Stimulated activated CD4-positive, alpha-beta T cell treated with anti-CD3 and anti-CD28 coated beads, Interleukin-2, amount 100 ng/mL, for 4 hours (primary cell): ENCODE data around the gene PNPO.

Source experiments
- DNase-seq: peaks from one replicate; pipeline ENCODE4 v3.0.0-alpha.2; 2020; ENCODE audit warnings: low read depth

The PNPO gene

GRCh38 chr17:47949946-47950345 lies 8.6 kb downstream of the PNPO start:
- DNase-seq = no peak

- DNase-seq = no peak
Measured at GRCh38 chr17:47950448-47950847, 9.1 kb downstream of the PNPO start.

GRCh38 chr17:47952171-47953021 lies 11.0 kb downstream of the PNPO start:
- DNase-seq = no peak

- DNase-seq = no peak
Measured at GRCh38 chr17:47953909-47954308, 12.5 kb downstream of the PNPO start.

GRCh38 chr17:47955497-47956461 lies 14.4 kb downstream of the PNPO start:
- no peak for DNase-seq

- no peak for DNase-seq
Measured at GRCh38 chr17:47956791-47957590, 15.6 kb downstream of the PNPO start.

GRCh38 chr17:47957591-47958490 lies 16.5 kb downstream of the PNPO start, which contains the start of gene PRR15L:
Gene PRR15L (minus strand): TSS chr17:47957883. CDS start chr17:47953234, 4,649 bp downstream.
- no peak for DNase-seq

- no peak for DNase-seq
Measured at GRCh38 chr17:47959825-47960655, 18.7 kb downstream of the PNPO start.

GRCh38 chr17:47961406-47961805 lies 20.0 kb downstream of the PNPO start:
- no peak for DNase-seq

GRCh38 chr17:47962901-47963300 lies 21.5 kb downstream of the PNPO start:
- DNase-seq = no peak

GRCh38 chr17:47964856-47965255 lies 23.5 kb downstream of the PNPO start:
- no peak for DNase-seq

- DNase-seq = no peak
Measured at GRCh38 chr17:47966079-47966519, 24.7 kb downstream of the PNPO start.

GRCh38 chr17:47967607-47968252 lies 26.4 kb downstream of the PNPO start:
- DNase-seq = no peak

GRCh38 chr17:47968836-47969235 lies 27.5 kb downstream of the PNPO start:
- no peak for DNase-seq

GRCh38 chr17:47969930-47970724 lies 28.8 kb downstream of the PNPO start:
- DNase-seq = no peak

- peak; percentile 98 for DNase-seq
Measured at GRCh38 chr17:47970725-47971499, 29.5 kb downstream of the PNPO start, which contains the start of gene CDK5RAP3. Gene CDK5RAP3 (plus strand): TSS chr17:47971113. CDS start chr17:47971147, 34 bp downstream.

GRCh38 chr17:47973541-47973940 lies 32.2 kb downstream of the PNPO start:
- no peak for DNase-seq
